ENCODE measurements around the gene RIC1.

The RIC1 gene

GRCh38 chr9:5592904-5593303, 36.0 kb upstream of the RIC1 start:
- no peaks in the 10 kb centered on the region for H3K9me2 ChIP-seq (ENCODE audit: low read depth, low read length)
- no peaks in the 10 kb centered on the region for H3K36me3 ChIP-seq (ENCODE audit: insufficient read depth, low read length)
- no peak overlapping the region for H3K9ac ChIP-seq (ENCODE audit: low read length)
- H3K4me2 ChIP-seq (ENCODE audit: low read length) = no peak overlapping the region
- no peaks in the 10 kb centered on the region for H3K9me3 ChIP-seq (ENCODE audit: low read length)
- no peaks in the 10 kb centered on the region for H3K79me2 ChIP-seq (ENCODE audit: insufficient read depth, low read length)
- no peaks in the 10 kb centered on the region for H4K20me1 ChIP-seq (ENCODE audit: insufficient read depth, low read length)
- no peak for TF ChIP-seq EZH2 (IDR thresholded peaks at IDR 0.05; ENCODE audit: borderline replicate concordance, low read length)
- TF ChIP-seq, protein P1, sequence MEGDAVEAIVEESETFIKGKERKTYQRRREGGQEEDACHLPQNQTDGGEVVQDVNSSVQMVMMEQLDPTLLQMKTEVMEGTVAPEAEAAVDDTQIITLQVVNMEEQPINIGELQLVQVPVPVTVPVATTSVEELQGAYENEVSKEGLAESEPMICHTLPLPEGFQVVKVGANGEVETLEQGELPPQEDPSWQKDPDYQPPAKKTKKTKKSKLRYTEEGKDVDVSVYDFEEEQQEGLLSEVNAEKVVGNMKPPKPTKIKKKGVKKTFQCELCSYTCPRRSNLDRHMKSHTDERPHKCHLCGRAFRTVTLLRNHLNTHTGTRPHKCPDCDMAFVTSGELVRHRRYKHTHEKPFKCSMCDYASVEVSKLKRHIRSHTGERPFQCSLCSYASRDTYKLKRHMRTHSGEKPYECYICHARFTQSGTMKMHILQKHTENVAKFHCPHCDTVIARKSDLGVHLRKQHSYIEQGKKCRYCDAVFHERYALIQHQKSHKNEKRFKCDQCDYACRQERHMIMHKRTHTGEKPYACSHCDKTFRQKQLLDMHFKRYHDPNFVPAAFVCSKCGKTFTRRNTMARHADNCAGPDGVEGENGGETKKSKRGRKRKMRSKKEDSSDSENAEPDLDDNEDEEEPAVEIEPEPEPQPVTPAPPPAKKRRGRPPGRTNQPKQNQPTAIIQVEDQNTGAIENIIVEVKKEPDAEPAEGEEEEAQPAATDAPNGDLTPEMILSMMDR (IDR thresholded peaks at IDR 0.05; ENCODE audit: low read length) = no peak
- peak overlapping the region; percentile 82 for H3K27ac ChIP-seq (ENCODE audit: low read depth, low read length, poor library complexity, severe bottlenecking)
- no peaks in the 10 kb centered on the region for H3K27me3 ChIP-seq (ENCODE audit: insufficient read depth, low read length)
- no peaks in the 10 kb centered on the region for H3F3A ChIP-seq (ENCODE audit: insufficient read depth, low read length)
- no peak overlapping the region for H2AFZ ChIP-seq (ENCODE audit: low read length)
- no peak overlapping the region for H3K4me3 ChIP-seq (ENCODE audit: low read depth, low read length, poor library complexity, severe bottlenecking)
- peaks cover 59% of the 10 kb centered on the region for H3K4me1 ChIP-seq (ENCODE audit: insufficient read depth, low read length, severe bottlenecking)

- no peak for TF ChIP-seq EZH2 (IDR thresholded peaks at IDR 0.05; ENCODE audit: borderline replicate concordance, low read length)
- TF ChIP-seq, protein P1 (IDR thresholded peaks at IDR 0.05; ENCODE audit: low read length) = no peak
- Histone ChIP-seq H3K4me1 (ENCODE audit: insufficient read depth, low read length, severe bottlenecking) (peaks cover 59% of the 10 kb centered on the region), H3F3A (ENCODE audit: insufficient read depth, low read length) (no peaks in the 10 kb centered on the region), H3K79me2 (ENCODE audit: insufficient read depth, low read length) (no peaks in the 10 kb centered on the region), H3K9me3 (ENCODE audit: low read length) (0 out of 2 replicates have a peak, but pooled peaks cover 6% of the 10 kb centered on the region), H3K9me2 (ENCODE audit: low read depth, low read length) (no peaks in the 10 kb centered on the region), H3K27ac (ENCODE audit: low read depth, low read length, poor library complexity, severe bottlenecking) (peak overlapping the region; percentile 82), H3K9ac (ENCODE audit: low read length) (no peak overlapping the region), H2AFZ (ENCODE audit: low read length) (no peak overlapping the region), H3K27me3 (ENCODE audit: insufficient read depth, low read length) (no peaks in the 10 kb centered on the region), H3K4me3 (ENCODE audit: low read depth, low read length, poor library complexity, severe bottlenecking) (no peak overlapping the region), H3K4me2 (ENCODE audit: low read length) (peak overlapping the region; percentile 32), H4K20me1 (ENCODE audit: insufficient read depth, low read length) (no peaks in the 10 kb centered on the region), H3K36me3 (ENCODE audit: insufficient read depth, low read length) (peaks cover under 1% of the 10 kb centered on the region; the same call in 1 of the 2 replicates)
Observed at GRCh38 chr9:5593904-5594303, 35.0 kb upstream of the RIC1 start.

DNA sequence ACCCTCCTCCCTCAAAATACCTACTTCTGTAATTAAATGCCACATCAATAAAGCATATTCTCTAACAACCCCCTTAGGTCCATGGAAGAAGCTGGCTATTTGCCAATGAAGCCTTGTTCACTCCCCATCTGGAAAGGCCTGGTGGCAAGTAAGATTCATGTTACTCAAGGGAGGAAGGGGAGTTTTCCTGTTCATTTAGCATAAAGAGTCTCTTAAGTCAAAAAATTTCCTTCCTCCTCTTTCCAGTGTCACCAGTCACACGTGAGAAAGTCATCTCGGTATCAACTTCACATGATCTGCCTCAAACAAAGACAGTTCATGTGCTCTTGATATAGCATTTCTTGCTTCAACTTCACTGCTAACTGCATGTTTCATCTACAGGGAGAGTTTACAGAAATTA, 32.7 kb upstream of the RIC1 start:
- Histone ChIP-seq H3F3A (ENCODE audit: insufficient read depth, low read length) (no peaks in the 10 kb centered on the region), H3K9me2 (ENCODE audit: low read depth, low read length) (no peaks in the 10 kb centered on the region), H3K4me3 (ENCODE audit: low read depth, low read length, poor library complexity, severe bottlenecking) (no peak overlapping the region), H3K9ac (ENCODE audit: low read length) (0 out of 2 replicates have a peak overlapping the region, but pooled peaks have one; percentile 3), H3K27ac (ENCODE audit: low read depth, low read length, poor library complexity, severe bottlenecking) (peak overlapping the region; percentile 82), H3K36me3 (ENCODE audit: insufficient read depth, low read length) (peaks cover 6% of the 10 kb centered on the region), H3K4me2 (ENCODE audit: low read length) (peak overlapping the region; percentile 13; the same call in 1 of the 2 replicates), H3K4me1 (ENCODE audit: insufficient read depth, low read length, severe bottlenecking) (peaks cover 48% of the 10 kb centered on the region), H3K79me2 (ENCODE audit: insufficient read depth, low read length) (no peaks in the 10 kb centered on the region), H3K9me3 (ENCODE audit: low read length) (0 out of 2 replicates have a peak, but pooled peaks cover 7% of the 10 kb centered on the region), H4K20me1 (ENCODE audit: insufficient read depth, low read length) (no peaks in the 10 kb centered on the region), H3K27me3 (ENCODE audit: insufficient read depth, low read length) (no peaks in the 10 kb centered on the region), H2AFZ (ENCODE audit: low read length) (no peak overlapping the region)
- TF ChIP-seq EZH2 (IDR thresholded peaks at IDR 0.05; ENCODE audit: borderline replicate concordance, low read length) = no peak
